Thymus (tissue), 11 donors: ENCODE results near the gene SHISA4. TPM values are rescaled to one million over a fixed set of nuclear protein-coding genes. Genes with fewer than 3 reads are reported as not detected.
"Not testable (repeated sequence)": the region's sequence is repeated elsewhere in the genome, so short reads cannot be mapped to it uniquely, and the experiment has no call there.

ENCODE experiments used
- DNase-seq, 9 donors: peaks; one replicate each; pipeline ENCODE4 v3.0.0-alpha.2; 2013; ENCODE audit warnings: low spot score in 9 of 9, low read depth in 6 of 9, missing footprints in 1 of 9
- H3K27ac ChIP-seq, 2 donors: one replicate each; pipeline ENCODE4 v1.5.1; 2013; ENCODE audit warnings: control low read depth in 1 of 2, low read depth in 1 of 2, low read length in 1 of 2, mild to moderate bottlenecking in 1 of 2, moderate library complexity in 1 of 2
- H3K27me3 ChIP-seq, 2 donors: one replicate each; pipeline ENCODE4 v1.5.1; 2013; ENCODE audit warnings: low read length in 1 of 2; ENCODE audit not compliant: control insufficient read depth in 2 of 2, insufficient read depth in 1 of 2
- H3K36me3 ChIP-seq, 2 donors: one replicate each; pipeline ENCODE4 v1.5.1; 2013; ENCODE audit warnings: low read length in 1 of 2, mild to moderate bottlenecking in 1 of 2, moderate library complexity in 1 of 2; ENCODE audit not compliant: control insufficient read depth in 2 of 2, insufficient read depth in 2 of 2
- H3K4me1 ChIP-seq, 2 donors: one replicate each; pipeline ENCODE4 v1.5.1; 2013; ENCODE audit warnings: low read length in 2 of 2; ENCODE audit not compliant: control insufficient read depth in 2 of 2, insufficient read depth in 2 of 2
- H3K4me3 ChIP-seq, 2 donors: one replicate each; pipeline ENCODE4 v1.5.1; 2013; ENCODE audit warnings: low read length in 2 of 2, control low read depth in 1 of 2, mild to moderate bottlenecking in 1 of 2
- H3K9me3 ChIP-seq, 2 donors: one replicate each; pipeline ENCODE4 v1.5.1; 2013; ENCODE audit warnings: low read length in 1 of 2, mild to moderate bottlenecking in 1 of 2; ENCODE audit not compliant: control insufficient read depth in 2 of 2, insufficient read depth in 1 of 2
- WGBS: extraction: QIAGEN DNeasy Blood & Tissue Kit; methylation state at CpG from one replicate; pipeline ENCODE4 v1.1.7; 2013; 5-methylcytosine and 5-hydroxymethylcytosine counted together
- polyA plus RNA-seq: library from polyadenylated mRNA; stranded (reverse); fragments of 200-250 nt; gene quantifications from one replicate; pipeline ENCODE4 v1.2.3, GENCODE V29; 2013
- total RNA-seq: library from RNA; stranded (reverse); fragments of 120-200 nt; gene quantifications from one replicate; pipeline ENCODE4 v1.2.4, GENCODE V29; 2013
- donor health status: healthy.

SHISA4 gene
- total and polyA plus RNA-seq, 2 donors = 0.57 to 5.0 TPM

- DNase-seq, H3K4me1 ChIP-seq, H3K27me3 ChIP-seq, H3K36me3 ChIP-seq, H3K4me3 ChIP-seq, H3K27ac ChIP-seq, H3K9me3 ChIP-seq: not testable (repeated sequence)
- WGBS = 97% methylated on average over 6 of the region's 6 CpGs
These were observed 12.3 kb downstream of the SHISA4 start for GRCh38 chr1:201901036-201901435.

- peaks cover 0 to 10% of the 10 kb centered on the region in 2 donors for H3K27me3 ChIP-seq
- 100% methylated on average over 3 of the region's 3 CpGs for WGBS
- no peak for DNase-seq
- no peak overlapping the region for H3K27ac ChIP-seq
- H3K36me3 ChIP-seq = no peaks in the 10 kb centered on the region
- no peaks in the 10 kb centered on the region for H3K4me1 ChIP-seq
- no peaks in the 10 kb centered on the region for H3K9me3 ChIP-seq
- H3K4me3 ChIP-seq = no peak overlapping the region
These were observed 13.5 kb downstream of the SHISA4 start for GRCh38 chr1:201902198-201902597.

- no peaks in the 10 kb centered on the region for H3K36me3 ChIP-seq
- no peak overlapping the region for H3K27ac ChIP-seq
- DNase-seq = no peak
- peaks cover 0 to 10% of the 10 kb centered on the region in 2 donors for H3K27me3 ChIP-seq
- no peaks in the 10 kb centered on the region for H3K4me1 ChIP-seq
- 98% methylated on average over 5 of the region's 5 CpGs for WGBS
- no peak overlapping the region for H3K4me3 ChIP-seq
- no peaks in the 10 kb centered on the region for H3K9me3 ChIP-seq
These were observed 14.4 kb downstream of the SHISA4 start for GRCh38 chr1:201903135-201903534.

- Histone ChIP-seq H3K4me1 (no peaks in the 10 kb centered on the region), H3K36me3 (no peaks in the 10 kb centered on the region), H3K27ac (no peak overlapping the region), H3K27me3 (peaks cover 0 to 12% of the 10 kb centered on the region in 2 donors), H3K9me3 (no peaks in the 10 kb centered on the region), H3K4me3 (no peak overlapping the region)
- WGBS = 88% methylated on average over 6 of the region's 6 CpGs
- DNase-seq = no peak
These were observed 15.9 kb downstream of the SHISA4 start for GRCh38 chr1:201904579-201904978.

GRCh38 chr1:201905234-201905890 is 16.7 kb downstream of the SHISA4 start:
- 72% methylated on average over 6 of the region's 6 CpGs for WGBS
- Histone ChIP-seq H3K4me3 (no peak overlapping the region), H3K27ac (no peak overlapping the region), H3K36me3 (no peaks in the 10 kb centered on the region), H3K9me3 (no peaks in the 10 kb centered on the region), H3K27me3 (peaks cover 0 to 9% of the 10 kb centered on the region in 2 donors), H3K4me1 (no peaks in the 10 kb centered on the region)
- no peak for DNase-seq

GRCh38 chr1:201906336-201906735 is 17.6 kb downstream of the SHISA4 start:
- H3K4me1 ChIP-seq = no peaks in the 10 kb centered on the region
- DNase-seq = no peak
- WGBS = 97% methylated on average over 3 of the region's 3 CpGs

GRCh38 chr1:201907621-201908020 is 18.9 kb downstream of the SHISA4 start:
- Histone ChIP-seq H3K4me3 (no peak overlapping the region), H3K4me1 (no peaks in the 10 kb centered on the region), H3K36me3 (no peaks in the 10 kb centered on the region), H3K27me3 (peaks cover 0 to 7% of the 10 kb centered on the region in 2 donors), H3K9me3 (no peaks in the 10 kb centered on the region), H3K27ac (no peak overlapping the region)
- WGBS = 96% methylated on average over 6 of the region's 6 CpGs
- DNase-seq = no peak

More at GRCh38 chr1:201906336-201906735, 17.6 kb downstream of the SHISA4 start:
- Histone ChIP-seq H3K4me3 (no peak overlapping the region), H3K9me3 (no peaks in the 10 kb centered on the region), H3K36me3 (no peaks in the 10 kb centered on the region), H3K27ac (no peak overlapping the region), H3K27me3 (peaks cover 0 to 7% of the 10 kb centered on the region in 2 donors)

GRCh38 chr1:201911826-201912571 is 23.3 kb downstream of the SHISA4 start:
- Histone ChIP-seq H3K4me3 (no peak overlapping the region), H3K27me3 (peaks cover 0 to 8% of the 10 kb centered on the region in 2 donors), H3K36me3 (no peaks in the 10 kb centered on the region), H3K4me1 (no peaks in the 10 kb centered on the region), H3K9me3 (no peaks in the 10 kb centered on the region), H3K27ac (no peak overlapping the region)
- DNase-seq = no peak
- WGBS = 90% methylated on average over 4 of the region's 4 CpGs

GRCh38 chr1:201912832-201913231 is 24.1 kb downstream of the SHISA4 start:
- H3K4me1 ChIP-seq = no peaks in the 10 kb centered on the region
- H3K27me3 ChIP-seq = peaks cover 0 to 8% of the 10 kb centered on the region in 2 donors
- no peaks in the 10 kb centered on the region for H3K9me3 ChIP-seq
- no peaks in the 10 kb centered on the region for H3K36me3 ChIP-seq
- H3K4me3 ChIP-seq = no peak overlapping the region
- 95% methylated on average over 5 of the region's 5 CpGs for WGBS
- H3K27ac ChIP-seq = no peak overlapping the region
- DNase-seq = no peak
